ENCODE measurements around the gene TMEM223.
"Not testable (repeated sequence)": the region's sequence is repeated elsewhere in the genome, so short reads cannot be mapped to it uniquely, and the experiment has no call there.

Gene TMEM223

GRCh38 chr11:62777389-62777788, 14.4 kb downstream of the TMEM223 start:
- CTCF ChIA-PET, result interaction anchor here (1.7 to 12.6 kb wide), 3 partner anchors 9 to 17 kb away, joined by 3 to 159 read pairs (median 5); partner anchors contain the start of gene TMEM179B
- POLR2A ChIA-PET, result interaction anchor here (0.6 to 1.4 kb wide), 2 partner anchors 47 to 50 kb away, joined by 4 to 5 read pairs; no protein-coding TSS in a partner anchor
- TF ChIP-seq, protein P1, sequence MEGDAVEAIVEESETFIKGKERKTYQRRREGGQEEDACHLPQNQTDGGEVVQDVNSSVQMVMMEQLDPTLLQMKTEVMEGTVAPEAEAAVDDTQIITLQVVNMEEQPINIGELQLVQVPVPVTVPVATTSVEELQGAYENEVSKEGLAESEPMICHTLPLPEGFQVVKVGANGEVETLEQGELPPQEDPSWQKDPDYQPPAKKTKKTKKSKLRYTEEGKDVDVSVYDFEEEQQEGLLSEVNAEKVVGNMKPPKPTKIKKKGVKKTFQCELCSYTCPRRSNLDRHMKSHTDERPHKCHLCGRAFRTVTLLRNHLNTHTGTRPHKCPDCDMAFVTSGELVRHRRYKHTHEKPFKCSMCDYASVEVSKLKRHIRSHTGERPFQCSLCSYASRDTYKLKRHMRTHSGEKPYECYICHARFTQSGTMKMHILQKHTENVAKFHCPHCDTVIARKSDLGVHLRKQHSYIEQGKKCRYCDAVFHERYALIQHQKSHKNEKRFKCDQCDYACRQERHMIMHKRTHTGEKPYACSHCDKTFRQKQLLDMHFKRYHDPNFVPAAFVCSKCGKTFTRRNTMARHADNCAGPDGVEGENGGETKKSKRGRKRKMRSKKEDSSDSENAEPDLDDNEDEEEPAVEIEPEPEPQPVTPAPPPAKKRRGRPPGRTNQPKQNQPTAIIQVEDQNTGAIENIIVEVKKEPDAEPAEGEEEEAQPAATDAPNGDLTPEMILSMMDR (IDR thresholded peaks at IDR 0.05; ENCODE audit: control extremely low read depth, extremely low read depth, low read depth, missing control alignments), result no peak
- DNase-seq (ENCODE audit: extremely low spot score), result no peak

DNA sequence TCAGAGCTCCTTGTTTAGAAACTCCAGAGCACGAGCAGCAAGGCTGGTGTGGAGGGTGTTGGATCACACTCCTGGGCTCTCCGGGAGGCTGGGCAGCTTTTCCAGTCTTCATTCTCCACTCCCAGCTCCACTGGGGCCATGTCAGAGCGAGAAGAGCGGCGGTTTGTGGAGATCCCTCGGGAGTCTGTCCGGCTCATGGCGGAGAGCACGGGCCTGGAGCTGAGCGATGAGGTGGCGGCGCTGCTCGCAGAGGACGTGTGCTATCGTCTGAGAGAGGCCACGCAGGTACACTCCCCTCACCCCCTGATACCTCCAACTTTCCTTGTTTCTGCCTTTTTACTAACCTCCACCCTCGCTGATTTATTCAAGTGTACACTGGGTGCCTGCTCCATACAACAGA, 16.2 kb downstream of the TMEM223 start:
- TF ChIP-seq, protein P1 (IDR thresholded peaks at IDR 0.05; ENCODE audit: control extremely low read depth, extremely low read depth, low read depth, missing control alignments), result no peak
- no peak for DNase-seq (ENCODE audit: extremely low spot score)
- POLR2A ChIA-PET, result interaction anchor here (0.8 to 1.2 kb wide), 4 partner anchors 22 to 111 kb away, joined by 3 to 4 read pairs (median 4); partner anchors contain the start of genes C11orf98, CSKMT and ZBTB3
- CTCF ChIA-PET, result interaction anchor here (0.8 to 12.6 kb wide), 6 partner anchors 8 to 80 kb away, joined by 3 to 159 read pairs (median 4); partner anchors contain the start of gene TMEM179B

GRCh38 chr11:62774407-62774806, 17.4 kb downstream of the TMEM223 start:
- ChIA-PET CTCF (interaction anchor here (0.7 to 12.6 kb wide), 4 partner anchors 12 to 214 kb away, joined by 3 to 159 read pairs (median 3); partner anchors contain the start of genes SLC3A2 and TMEM179B), POLR2A (interaction anchor here (0.7 to 1.1 kb wide), 3 partner anchors 15 to 109 kb away, joined by 3 to 8 read pairs (median 5); partner anchors contain the start of genes C11orf98 and CSKMT)
- TF ChIP-seq, protein P1 (IDR thresholded peaks at IDR 0.05; ENCODE audit: control extremely low read depth, extremely low read depth, low read depth, missing control alignments), result no peak
- no peak for DNase-seq (ENCODE audit: extremely low spot score)

DNA sequence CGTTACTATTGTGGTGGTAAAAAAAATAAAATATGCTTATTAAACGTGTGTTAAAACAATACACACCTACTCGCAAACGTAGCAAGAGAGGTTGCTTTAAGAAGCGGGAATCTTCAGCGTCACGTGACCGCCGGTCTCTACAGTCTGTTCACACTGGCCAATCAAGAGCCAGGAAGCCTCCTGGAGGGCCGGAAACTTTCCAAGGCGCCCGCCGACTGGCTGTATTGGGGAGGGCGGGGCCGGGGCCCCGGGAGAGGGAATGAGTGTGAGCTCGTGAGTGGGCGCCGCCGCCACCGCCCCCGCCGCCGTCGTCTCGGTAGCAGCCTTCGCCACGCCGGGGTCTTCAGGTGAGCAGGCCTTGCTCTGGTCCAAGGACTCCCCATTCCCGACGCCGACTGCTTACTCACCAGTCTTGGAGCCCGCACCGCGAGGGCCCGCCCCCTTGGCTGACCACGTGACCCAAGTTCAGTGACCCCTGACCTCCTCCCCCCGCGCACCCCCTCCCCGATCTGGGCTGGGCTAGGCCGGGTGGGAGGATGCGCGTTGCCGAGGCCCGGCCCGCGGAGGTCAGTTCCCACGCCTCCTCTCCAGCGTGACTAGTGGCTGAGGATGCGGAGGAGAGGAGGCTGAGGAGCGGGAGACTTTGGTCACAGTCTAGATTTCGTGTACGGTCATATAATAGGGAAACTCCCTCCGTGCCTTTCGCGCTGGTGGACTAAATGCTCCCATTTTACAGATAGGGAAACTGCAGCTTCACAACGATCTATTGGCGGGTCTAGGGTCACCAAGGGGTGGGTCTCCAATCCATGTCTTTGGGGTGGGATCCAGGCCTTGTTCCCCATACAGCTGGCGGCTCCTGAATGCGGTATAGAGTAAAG, 20.4 kb downstream of the TMEM223 start, which contains the start of gene TAF6L:
TAF6L (plus strand) TSS at position 253 of the 878 bp plus-strand sequence. CDS start 4,388 bp downstream, outside the sequence.
- DNase-seq (ENCODE audit: extremely low spot score), result peak; percentile 93
- TF ChIP-seq, protein P1 (IDR thresholded peaks at IDR 0.05; ENCODE audit: control extremely low read depth, extremely low read depth, low read depth, missing control alignments), result no peak
- CTCF ChIA-PET, result interaction anchor here (0.8 to 12.6 kb wide), 15 partner anchors 10 to 376 kb away, joined by 3 to 159 read pairs (median 4); partner anchors contain the start of genes HNRNPUL2, POLR2G, TMEM179B and ZBTB3
- POLR2A ChIA-PET, result interaction anchor here (0.6 to 3.5 kb wide), 8 partner anchors 11 to 106 kb away, joined by 3 to 21 read pairs (median 8); partner anchors contain the start of genes C11orf98, CSKMT, TMEM179B and ZBTB3

GRCh38 chr11:62770778-62771143, 21.0 kb downstream of the TMEM223 start:
- TF ChIP-seq, protein P1 (IDR thresholded peaks at IDR 0.05; ENCODE audit: control extremely low read depth, extremely low read depth, low read depth, missing control alignments), result no peak
- DNase-seq (ENCODE audit: extremely low spot score), result no peak
- ChIA-PET POLR2A (interaction anchor here (0.6 to 3.5 kb wide), 8 partner anchors 10 to 179 kb away, joined by 3 to 21 read pairs (median 8); partner anchors contain the start of genes C11orf98, CSKMT, TMEM179B and TUT1), CTCF (interaction anchor here (0.8 to 12.6 kb wide), 16 partner anchors 9 to 177 kb away, joined by 3 to 159 read pairs (median 4); partner anchors contain the start of genes HNRNPUL2, POLR2G, TMEM179B and ZBTB3)

DNA sequence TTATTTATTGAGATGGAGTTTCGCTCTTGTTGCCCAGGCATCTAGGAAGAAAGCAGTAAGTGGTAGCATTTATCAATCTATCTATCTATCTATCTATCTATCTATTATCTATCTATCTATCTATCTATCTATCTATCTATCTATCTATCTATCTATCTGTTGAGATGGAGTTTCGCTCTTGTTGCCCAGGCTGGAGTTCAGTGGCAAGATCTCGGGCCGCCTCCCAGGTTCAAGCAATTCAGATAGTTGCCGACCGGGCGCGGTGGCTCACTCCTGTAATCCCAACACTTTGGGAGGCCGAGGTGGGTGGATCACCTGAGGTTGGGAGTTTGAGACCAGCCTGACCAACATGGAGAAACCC, 31.0 kb downstream of the TMEM223 start:
- ChIA-PET CTCF (interaction anchor here (1.9 to 4.7 kb wide), 4 partner anchors 7 to 101 kb away, joined by 8 to 29 read pairs (median 15); partner anchors contain the start of genes TAF6L, TMEM179B and ZBTB3), POLR2A (interaction anchor here (0.6 to 1.5 kb wide), 9 partner anchors 8 to 187 kb away, joined by 3 to 11 read pairs (median 4); partner anchors contain the start of genes EEF1G, HNRNPUL2, STX5 and TAF6L)
- not testable (repeated sequence) for DNase-seq (ENCODE audit: extremely low spot score)

Measured in GM10248 (cell line).